HG02610 (cell line): Measurements from ENCODE around the gene JAML.

Source experiments
- ATAC-seq: cut with Tn5 transposase; IDR thresholded peaks from one replicate; pipeline ENCODE4 v1.9.1; 2021; ENCODE audit warnings: mild to moderate bottlenecking, moderate library complexity; ENCODE audit not compliant: unreplicated experiment

Gene JAML

GRCh38 chr11:118240999-118241763 is 16.4 kb upstream of the JAML start:
- peak; percentile 84 for ATAC-seq

- no peak for ATAC-seq
Observed at GRCh38 chr11:118239509-118240205, 14.8 kb upstream of the JAML start.

- no peak for ATAC-seq
Observed at GRCh38 chr11:118238929-118239328, 14.1 kb upstream of the JAML start.

GRCh38 chr11:118238421-118238820 is 13.6 kb upstream of the JAML start:
- ATAC-seq: no peak

- ATAC-seq: no peak
Observed at GRCh38 chr11:118236170-118236569, 11.4 kb upstream of the JAML start.

- ATAC-seq: no peak
Observed at GRCh38 chr11:118234833-118235232, 10.0 kb upstream of the JAML start.

- ATAC-seq: no peak
Observed at GRCh38 chr11:118233850-118234249, 9.0 kb upstream of the JAML start.

GRCh38 chr11:118233377-118233776 is 8.6 kb upstream of the JAML start:
- ATAC-seq: no peak

GRCh38 chr11:118232659-118233058 is 7.8 kb upstream of the JAML start:
- ATAC-seq: no peak

- ATAC-seq: no peak
Observed at GRCh38 chr11:118231461-118231860, 6.7 kb upstream of the JAML start.

GRCh38 chr11:118230088-118230487 is 5.3 kb upstream of the JAML start:
- ATAC-seq: no peak

GRCh38 chr11:118229274-118229847 is 4.5 kb upstream of the JAML start:
- ATAC-seq: no peak

GRCh38 chr11:118227865-118228785 is 3.3 kb upstream of the JAML start:
- peak; percentile 64 for ATAC-seq

GRCh38 chr11:118226781-118227180 is 2.0 kb upstream of the JAML start:
- ATAC-seq: no peak

GRCh38 chr11:118226296-118226695 is 1.5 kb upstream of the JAML start:
- ATAC-seq: no peak

- ATAC-seq: no peak
Observed at GRCh38 chr11:118223992-118224391, 819 bp downstream of the JAML start.

GRCh38 chr11:118223570-118223969 is 1.2 kb downstream of the JAML start:
- ATAC-seq: no peak

GRCh38 chr11:118222437-118222836 is 2.4 kb downstream of the JAML start:
- ATAC-seq: no peak

- no peak for ATAC-seq
Observed at GRCh38 chr11:118221419-118221818, 3.4 kb downstream of the JAML start.

- no peak for ATAC-seq
Observed at GRCh38 chr11:118219732-118220131, 5.1 kb downstream of the JAML start.

- no peak for ATAC-seq
Observed at GRCh38 chr11:118219244-118219643, 5.6 kb downstream of the JAML start.
